Liver (tissue), 9 donors: ENCODE measurements around the gene IGF1. TPM values are rescaled to one million over a fixed set of nuclear protein-coding genes. Genes with fewer than 3 reads are reported as not detected.
A peak's percentile ranks its signal among the peaks of the same experiment; 100 is the strongest.

Source experiments
- DNase-seq: peaks from one replicate; pipeline ENCODE4 v3.0.0-alpha.2; 2017; ENCODE audit warnings: low spot score
- H3K27ac ChIP-seq, 2 donors: one replicate each; pipeline ENCODE4 v1.7.0; 2013; ENCODE audit warnings: inconsistent platforms in 2 of 2, low read length in 2 of 2, control low read depth in 1 of 2, low read depth in 1 of 2, mild to moderate bottlenecking in 1 of 2
- H3K27me3 ChIP-seq, 4 donors: one replicate each; pipeline versions ENCODE4 v1.6.1 to v1.7.0; 2013; ENCODE audit warnings: low read length in 3 of 4, inconsistent platforms in 1 of 4, mild to moderate bottlenecking in 1 of 4, moderate library complexity in 1 of 4; ENCODE audit not compliant: control insufficient read depth in 4 of 4, insufficient read depth in 4 of 4
- H3K36me3 ChIP-seq, 4 donors: one replicate each; pipeline versions ENCODE4 v1.6.1 to v1.7.0; 2013; ENCODE audit warnings: low read length in 3 of 4, mild to moderate bottlenecking in 3 of 4, low read depth in 1 of 4, moderate library complexity in 1 of 4; ENCODE audit not compliant: control insufficient read depth in 4 of 4, insufficient read depth in 3 of 4
- H3K4me1 ChIP-seq, 4 donors: one replicate each; pipeline versions ENCODE4 v1.6.1 to v1.7.0; 2013; ENCODE audit warnings: low read length in 3 of 4, mild to moderate bottlenecking in 3 of 4, moderate library complexity in 1 of 4; ENCODE audit not compliant: control insufficient read depth in 4 of 4, insufficient read depth in 4 of 4
- H3K4me3 ChIP-seq, 3 donors: one replicate each; pipeline versions ENCODE4 v1.6.1 to v1.7.0; 2013; ENCODE audit warnings: low read length in 3 of 3, control low read depth in 1 of 3, low read depth in 1 of 3, mild to moderate bottlenecking in 1 of 3
- H3K9ac ChIP-seq, 2 donors: one replicate each; pipeline ENCODE4 v1.7.0; 2013; ENCODE audit warnings: low read length in 2 of 2, mild to moderate bottlenecking in 2 of 2, moderate library complexity in 2 of 2, control low read depth in 1 of 2, low read depth in 1 of 2
- H3K9me3 ChIP-seq, 4 donors: one replicate each; pipeline versions ENCODE4 v1.6.1 to v1.7.0; 2013; ENCODE audit warnings: low read length in 3 of 4; ENCODE audit not compliant: control insufficient read depth in 4 of 4
- EGR1 ChIP-seq, 2 donors: IDR thresholded peaks; 2 replicates each; pipeline ENCODE4 v1.6.1; 2016 to 2018; ENCODE audit warnings: antibody characterized with exemption in 2 of 2, low read depth in 2 of 2
- FOXA1 ChIP-seq: IDR thresholded peaks from 2 replicates; pipeline ENCODE4 v1.6.1; 2016; ENCODE audit warnings: antibody characterized with exemption
- GABPA ChIP-seq, 2 donors: IDR thresholded peaks in 1 of 2; conservative IDR thresholded peaks in 1 of 2; 2 replicates each; pipeline ENCODE4 v1.6.1; 2016; ENCODE audit warnings: antibody characterized with exemption in 2 of 2, mild to moderate bottlenecking in 1 of 2, moderate library complexity in 1 of 2
- HNF4A ChIP-seq, 2 donors: conservative IDR thresholded peaks; 2 replicates each; pipeline ENCODE4 v1.6.1; 2016; ENCODE audit warnings: antibody characterized with exemption in 2 of 2, mild to moderate bottlenecking in 2 of 2
- HNF4G ChIP-seq: IDR thresholded peaks from 2 replicates; pipeline ENCODE4 v1.6.1; 2016; ENCODE audit warnings: antibody characterized with exemption
- JUND ChIP-seq, 2 donors: IDR thresholded peaks; 2 replicates each; pipeline ENCODE4 v1.6.1; 2016; ENCODE audit warnings: antibody characterized with exemption in 2 of 2
- RAD21 ChIP-seq, 2 donors: IDR thresholded peaks; 2 replicates each; pipeline ENCODE4 v1.6.1; 2016; ENCODE audit warnings: antibody characterized with exemption in 2 of 2, mild to moderate bottlenecking in 2 of 2
- RXRA ChIP-seq, 2 donors: IDR thresholded peaks; 2 replicates each; pipeline ENCODE4 v1.6.1; 2017 to 2018; ENCODE audit warnings: antibody characterized with exemption in 2 of 2, mild to moderate bottlenecking in 1 of 2
- YY1 ChIP-seq: IDR thresholded peaks from 2 replicates; pipeline ENCODE4 v1.6.1; 2016; ENCODE audit warnings: antibody characterized with exemption, mild to moderate bottlenecking
- WGBS: extraction: QIAGEN DNeasy Blood & Tissue Kit; methylation state at CpG from one replicate; pipeline ENCODE4 v1.1.7; 2013; 5-methylcytosine and 5-hydroxymethylcytosine counted together
- polyA plus RNA-seq, 2 donors: library from polyadenylated mRNA; stranded (reverse) in 1 of 2; unstranded in 1 of 2; fragments of 200-250 nt in 1 of 2; fragments of >200 nt in 1 of 2; fragmentation: Nextera tagmentation in 1 of 2; extraction: Ambion mirVana in 1 of 2; gene quantifications; one replicate each; pipeline versions ENCODE4 v1.2.1 to v1.2.3, GENCODE V29; 2013 to 2015
- total RNA-seq, 2 donors: library from RNA; depleted of rRNA; stranded (reverse); fragments of >200 nt; gene quantifications; one replicate each; pipeline ENCODE4 v1.2.3, GENCODE V29; 2014
- TF ChIP-seq, protein P1 (sequence below): IDR thresholded peaks from 2 replicates; pipeline ENCODE4 v1.6.1; 2016; ENCODE audit warnings: antibody characterized with exemption
- TF ChIP-seq, protein P2 (sequence below): IDR thresholded peaks from 2 replicates; pipeline ENCODE4 v1.6.1; 2016; ENCODE audit warnings: antibody characterized with exemption
- TF ChIP-seq, protein P3 (sequence below): fragments of 150-350 bp; IDR thresholded peaks from 2 replicates; pipeline ENCODE4 v1.5.1; 2017; ENCODE audit warnings: improper control_type of control experiment, low read depth, low read length; ENCODE audit not compliant: missing input control
- TF ChIP-seq, protein P4 (sequence below): IDR thresholded peaks from 2 replicates; pipeline ENCODE4 v1.6.1; 2016; ENCODE audit warnings: antibody characterized with exemption, mild to moderate bottlenecking
- donor health status: healthy.
- donor health status: healthy.
- donor health status: healthy.
- donor health status: healthy.
- donor health status: healthy.

Gene IGF1
- total and polyA plus RNA-seq, 4 donors, result 0.61 to 118 (median 33.3) TPM

DNA sequence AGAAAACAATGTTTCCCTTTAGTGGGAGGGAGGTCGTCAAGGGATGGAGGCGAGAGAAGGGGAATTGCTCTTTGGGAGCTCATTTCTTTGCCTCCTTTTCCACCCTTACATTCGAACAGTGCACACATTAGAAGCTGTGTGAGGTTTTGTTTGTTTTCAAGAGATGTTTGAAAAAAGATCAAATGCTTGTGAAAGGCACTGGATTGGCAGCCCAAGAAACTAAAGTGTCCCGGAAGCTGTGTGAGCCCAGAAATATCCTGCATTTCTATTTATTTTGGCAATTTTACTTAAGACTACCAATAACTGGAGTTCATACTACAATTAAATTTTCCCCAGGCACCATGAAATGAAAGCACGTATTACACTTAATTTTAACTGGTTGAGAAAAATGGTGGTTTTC lies 67.0 kb downstream of the IGF1 start (continued):
- TF ChIP-seq RXRA (IDR thresholded peaks at IDR 0.05) (peak; percentile 55 to 58), GABPA (IDR thresholded peaks at IDR 0.05 in 1 of 2, conservative IDR thresholded peaks at IDR 0.05 in 1 of 2) (peak in 1 of 2 donors; percentile 44), HNF4A (conservative IDR thresholded peaks at IDR 0.05) (peak; percentile 60 to 61), RAD21 (IDR thresholded peaks at IDR 0.05) (peak; percentile 35 to 41), HNF4G (peak; percentile 9), EGR1 (IDR thresholded peaks at IDR 0.05; ENCODE audit: low read depth in 2 of 2) (peak in 1 of 2 donors; percentile 18)
- TF ChIP-seq, protein P1, sequence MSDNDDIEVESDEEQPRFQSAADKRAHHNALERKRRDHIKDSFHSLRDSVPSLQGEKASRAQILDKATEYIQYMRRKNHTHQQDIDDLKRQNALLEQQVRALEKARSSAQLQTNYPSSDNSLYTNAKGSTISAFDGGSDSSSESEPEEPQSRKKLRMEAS, result peak; percentile 32

DNA sequence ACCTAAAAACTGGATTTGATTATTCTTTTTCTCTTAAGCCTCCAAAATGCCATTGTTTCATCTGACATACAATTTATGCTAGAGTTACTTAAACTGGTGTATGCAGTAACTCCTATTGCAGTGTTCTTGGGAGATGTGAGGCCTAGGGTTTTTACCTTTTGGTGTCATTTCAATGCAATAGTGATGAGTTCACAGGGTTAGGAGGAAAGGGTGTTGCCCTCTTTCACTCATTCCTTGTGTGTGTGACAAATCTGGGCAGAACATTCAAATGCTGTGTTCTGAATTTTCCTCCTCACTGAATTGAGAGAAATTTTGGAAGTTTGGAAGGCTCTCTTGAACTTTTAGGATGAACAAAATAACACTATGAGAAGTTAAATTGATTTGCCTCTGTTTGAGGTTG lies 69.9 kb downstream of the IGF1 start:
- no peak for DNase-seq
- TF ChIP-seq HNF4G, result no peak
- TF ChIP-seq RXRA (IDR thresholded peaks at IDR 0.05), result no peak
- no peak for TF ChIP-seq EGR1 (IDR thresholded peaks at IDR 0.05; ENCODE audit: low read depth in 2 of 2)
- TF ChIP-seq, protein P2, sequence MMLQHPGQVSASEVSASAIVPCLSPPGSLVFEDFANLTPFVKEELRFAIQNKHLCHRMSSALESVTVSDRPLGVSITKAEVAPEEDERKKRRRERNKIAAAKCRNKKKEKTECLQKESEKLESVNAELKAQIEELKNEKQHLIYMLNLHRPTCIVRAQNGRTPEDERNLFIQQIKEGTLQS, result no peak
- TF ChIP-seq YY1, result no peak
- TF ChIP-seq, protein P1, result no peak
- no peak overlapping the region for H3K27ac ChIP-seq

DNA sequence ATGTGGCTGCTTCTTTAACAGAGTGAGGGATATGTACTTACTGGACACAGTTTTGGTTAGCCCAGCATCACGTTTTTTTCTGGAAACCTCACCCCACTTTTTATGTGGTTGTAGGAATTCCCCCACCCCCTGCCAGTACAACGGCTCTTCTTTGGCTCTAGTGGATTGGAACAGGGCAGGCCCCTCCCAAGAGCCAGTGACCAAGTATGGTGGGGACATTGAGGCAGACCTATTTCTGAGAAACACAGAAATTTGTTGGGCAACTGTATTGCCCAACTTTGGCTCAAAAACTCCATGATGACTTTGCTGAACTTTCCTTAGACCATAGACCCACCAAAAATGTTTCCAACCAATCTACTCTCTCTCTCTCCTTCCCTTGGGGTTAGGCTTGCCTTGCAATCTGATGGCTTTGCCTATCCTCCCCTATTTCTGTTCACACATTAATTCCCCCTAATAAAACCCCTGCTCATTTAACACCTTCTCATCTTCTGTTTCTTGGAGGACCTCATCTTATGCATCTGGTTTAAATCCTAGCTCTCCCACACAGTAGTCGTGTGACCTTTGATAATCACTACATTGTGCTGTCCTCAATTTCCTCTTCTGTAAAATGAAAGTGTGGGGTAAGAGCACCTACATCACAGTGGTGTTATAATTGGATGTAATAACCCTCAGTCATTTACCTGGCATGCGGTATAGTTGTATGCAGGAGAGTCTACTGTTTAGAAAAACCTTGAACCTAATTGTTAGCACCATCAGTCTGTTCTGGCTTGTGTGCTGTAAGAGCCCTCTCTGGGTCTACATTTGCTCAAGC lies 71.7 kb downstream of the IGF1 start:
- WGBS, result 58% methylated on average over 4 of the region's 4 CpGs
- Histone ChIP-seq H3K36me3 (peaks cover 0 to 8% (median 0%) of the 10 kb centered on the region in 4 donors), H3K4me1 (peaks cover 3 to 48% (median 24%) of the 10 kb centered on the region in 4 donors), H3K9me3 (no peaks in the 10 kb centered on the region), H3K27ac (peak overlapping the region in 1 of 2 donors; percentile 28), H3K4me3 (no peak overlapping the region), H3K9ac (no peak overlapping the region), H3K27me3 (no peaks in the 10 kb centered on the region)
- no peak for TF ChIP-seq RXRA (IDR thresholded peaks at IDR 0.05)
- TF ChIP-seq JUND (IDR thresholded peaks at IDR 0.05), result no peak
- no peak for TF ChIP-seq HNF4G
- TF ChIP-seq, protein P3, sequence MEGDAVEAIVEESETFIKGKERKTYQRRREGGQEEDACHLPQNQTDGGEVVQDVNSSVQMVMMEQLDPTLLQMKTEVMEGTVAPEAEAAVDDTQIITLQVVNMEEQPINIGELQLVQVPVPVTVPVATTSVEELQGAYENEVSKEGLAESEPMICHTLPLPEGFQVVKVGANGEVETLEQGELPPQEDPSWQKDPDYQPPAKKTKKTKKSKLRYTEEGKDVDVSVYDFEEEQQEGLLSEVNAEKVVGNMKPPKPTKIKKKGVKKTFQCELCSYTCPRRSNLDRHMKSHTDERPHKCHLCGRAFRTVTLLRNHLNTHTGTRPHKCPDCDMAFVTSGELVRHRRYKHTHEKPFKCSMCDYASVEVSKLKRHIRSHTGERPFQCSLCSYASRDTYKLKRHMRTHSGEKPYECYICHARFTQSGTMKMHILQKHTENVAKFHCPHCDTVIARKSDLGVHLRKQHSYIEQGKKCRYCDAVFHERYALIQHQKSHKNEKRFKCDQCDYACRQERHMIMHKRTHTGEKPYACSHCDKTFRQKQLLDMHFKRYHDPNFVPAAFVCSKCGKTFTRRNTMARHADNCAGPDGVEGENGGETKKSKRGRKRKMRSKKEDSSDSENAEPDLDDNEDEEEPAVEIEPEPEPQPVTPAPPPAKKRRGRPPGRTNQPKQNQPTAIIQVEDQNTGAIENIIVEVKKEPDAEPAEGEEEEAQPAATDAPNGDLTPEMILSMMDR, result no peak
- TF ChIP-seq, protein P4, sequence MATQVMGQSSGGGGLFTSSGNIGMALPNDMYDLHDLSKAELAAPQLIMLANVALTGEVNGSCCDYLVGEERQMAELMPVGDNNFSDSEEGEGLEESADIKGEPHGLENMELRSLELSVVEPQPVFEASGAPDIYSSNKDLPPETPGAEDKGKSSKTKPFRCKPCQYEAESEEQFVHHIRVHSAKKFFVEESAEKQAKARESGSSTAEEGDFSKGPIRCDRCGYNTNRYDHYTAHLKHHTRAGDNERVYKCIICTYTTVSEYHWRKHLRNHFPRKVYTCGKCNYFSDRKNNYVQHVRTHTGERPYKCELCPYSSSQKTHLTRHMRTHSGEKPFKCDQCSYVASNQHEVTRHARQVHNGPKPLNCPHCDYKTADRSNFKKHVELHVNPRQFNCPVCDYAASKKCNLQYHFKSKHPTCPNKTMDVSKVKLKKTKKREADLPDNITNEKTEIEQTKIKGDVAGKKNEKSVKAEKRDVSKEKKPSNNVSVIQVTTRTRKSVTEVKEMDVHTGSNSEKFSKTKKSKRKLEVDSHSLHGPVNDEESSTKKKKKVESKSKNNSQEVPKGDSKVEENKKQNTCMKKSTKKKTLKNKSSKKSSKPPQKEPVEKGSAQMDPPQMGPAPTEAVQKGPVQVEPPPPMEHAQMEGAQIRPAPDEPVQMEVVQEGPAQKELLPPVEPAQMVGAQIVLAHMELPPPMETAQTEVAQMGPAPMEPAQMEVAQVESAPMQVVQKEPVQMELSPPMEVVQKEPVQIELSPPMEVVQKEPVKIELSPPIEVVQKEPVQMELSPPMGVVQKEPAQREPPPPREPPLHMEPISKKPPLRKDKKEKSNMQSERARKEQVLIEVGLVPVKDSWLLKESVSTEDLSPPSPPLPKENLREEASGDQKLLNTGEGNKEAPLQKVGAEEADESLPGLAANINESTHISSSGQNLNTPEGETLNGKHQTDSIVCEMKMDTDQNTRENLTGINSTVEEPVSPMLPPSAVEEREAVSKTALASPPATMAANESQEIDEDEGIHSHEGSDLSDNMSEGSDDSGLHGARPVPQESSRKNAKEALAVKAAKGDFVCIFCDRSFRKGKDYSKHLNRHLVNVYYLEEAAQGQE, result no peak
- TF ChIP-seq EGR1 (IDR thresholded peaks at IDR 0.05; ENCODE audit: low read depth in 2 of 2), result no peak
- no peak for TF ChIP-seq RAD21 (IDR thresholded peaks at IDR 0.05)
- TF ChIP-seq, protein P1, result no peak
- TF ChIP-seq, protein P2, result no peak
- TF ChIP-seq FOXA1, result no peak
- DNase-seq, result no peak

More for the DNA sequence above, 69.9 kb downstream of the IGF1 start:
- peaks cover 3 to 53% (median 27%) of the 10 kb centered on the region in 4 donors for H3K4me1 ChIP-seq
- H3K36me3 ChIP-seq, result peaks cover 0 to 8% (median 0%) of the 10 kb centered on the region in 4 donors
- no peak overlapping the region for H3K9ac ChIP-seq
- no peak overlapping the region for H3K4me3 ChIP-seq
- H3K9me3 ChIP-seq, result no peaks in the 10 kb centered on the region
- H3K27me3 ChIP-seq, result no peaks in the 10 kb centered on the region
